GM13977 (cell line): ENCODE measurements around the gene CCND2.
A peak's percentile ranks its signal among the peaks of the same experiment; 100 is the strongest.

Experiments used
- DNase-seq: peaks from one replicate; pipeline ENCODE4 v3.0.0; 2012; ENCODE audit warnings: low spot score
- CTCF ChIP-seq: IDR thresholded peaks from 2 replicates; pipeline ENCODE4 v1.5.1; 2012; ENCODE audit warnings: mild to moderate bottlenecking, control low read depth; ENCODE audit not compliant: insufficient read depth; ENCODE audit errors: extremely low read depth, missing control alignments
- in situ Hi-C: fragments of 300-500 bp; cut with MboI; formaldehyde crosslinking; loops from one replicate; pipeline ENCODE4 v1.12.0; 2022; ENCODE audit warnings: low sequenced_read_pairs, low pct_unique_long_range_greater_than_20kb, mixed read lengths, inconsistent platforms; ENCODE audit not compliant: unreplicated experiment

The CCND2 gene

GRCh38 chr12:4252601-4253000 is 21.0 kb upstream of the CCND2 start:
- DNase-seq, result no peak
- TF ChIP-seq CTCF, result no peak
- in situ Hi-C loops, result no loop called here

GRCh38 chr12:4256043-4256826 is 17.3 kb upstream of the CCND2 start:
- in situ Hi-C loops, result no loop called here
- no peak for TF ChIP-seq CTCF
- DNase-seq, result no peak

GRCh38 chr12:4257442-4257841 is 16.1 kb upstream of the CCND2 start:
- in situ Hi-C loops, result no loop called here
- TF ChIP-seq CTCF, result no peak
- DNase-seq, result no peak

- DNase-seq, result no peak
- TF ChIP-seq CTCF, result no peak
- in situ Hi-C loops, result no loop called here
These were observed 14.5 kb upstream of the CCND2 start for GRCh38 chr12:4259099-4259498.

GRCh38 chr12:4261655-4262054 is 11.9 kb upstream of the CCND2 start:
- no peak for TF ChIP-seq CTCF
- in situ Hi-C loops, result no loop called here
- peak; percentile 73 for DNase-seq

- DNase-seq, result no peak
- in situ Hi-C loops, result no loop called here
These were observed 8.3 kb upstream of the CCND2 start for GRCh38 chr12:4265280-4265679.

More at GRCh38 chr12:4265280-4265679, 8.3 kb upstream of the CCND2 start:
- TF ChIP-seq CTCF, result no peak
